ENCODE measurements around the gene VPS45.

- no peak for TF ChIP-seq CTCF (IDR thresholded peaks at IDR 0.05)
- TF ChIP-seq POLR2A (IDR thresholded peaks at IDR 0.05) = no peak
Observed at GRCh38 chr1:150180474-150180873, 112.9 kb downstream of the VPS45 start.

Data from lower leg skin (tissue), 3 donors.